GM12873 (cell line): ENCODE measurements around the gene TOP3B.

Source experiments
- CTCF ChIP-seq: IDR thresholded peaks from 2 replicates; pipeline ENCODE4 v1.5.1; 2012; ENCODE audit warnings: low read depth, mild to moderate bottlenecking, moderate library complexity, low read length, control low read depth; ENCODE audit not compliant: insufficient read depth; ENCODE audit errors: missing control alignments

The TOP3B gene

DNA sequence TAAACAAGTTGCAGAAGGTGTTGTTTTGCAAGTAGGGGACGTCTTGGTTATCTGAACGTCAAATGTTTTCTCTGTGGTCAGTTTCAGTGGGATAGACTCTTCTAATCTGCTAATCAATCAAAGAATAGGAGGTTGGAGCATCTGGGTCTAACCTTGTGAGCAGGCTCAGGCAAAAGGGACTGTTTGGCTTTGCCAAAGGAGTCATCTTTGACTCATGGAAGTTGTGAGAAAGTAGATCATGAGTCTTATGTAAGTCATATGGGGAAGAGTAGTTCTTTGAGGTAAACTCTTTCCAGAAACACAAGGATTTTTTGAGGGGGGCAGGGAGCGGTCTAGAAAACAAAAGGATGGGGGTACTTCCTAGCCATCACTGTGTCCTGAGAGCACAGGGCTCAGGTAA, 27.1 kb upstream of the TOP3B start:
- no peak for TF ChIP-seq CTCF

DNA sequence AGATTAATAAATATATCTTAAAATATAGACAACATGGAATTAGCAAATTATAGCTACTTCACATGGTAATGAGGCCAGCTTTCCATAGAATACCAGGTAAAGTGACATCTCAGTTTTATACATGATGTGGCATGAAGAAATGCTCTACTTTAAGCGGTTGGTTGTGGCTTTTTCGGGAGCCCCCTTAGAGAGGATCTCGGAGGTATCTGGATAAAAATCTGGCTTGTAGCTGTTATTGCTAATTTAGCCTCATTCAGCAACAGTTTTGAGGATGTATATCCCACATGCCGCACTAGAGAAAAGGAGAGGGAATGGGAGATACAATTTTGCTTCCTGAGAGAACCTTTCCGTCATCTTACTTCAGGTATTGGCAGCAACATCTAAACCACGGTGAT, 24.0 kb upstream of the TOP3B start:
- TF ChIP-seq CTCF, result no peak

GRCh38 chr22:22005945-22006595, 23.5 kb upstream of the TOP3B start:
- no peak for TF ChIP-seq CTCF

- TF ChIP-seq CTCF, result no peak
These were observed 20.6 kb upstream of the TOP3B start for GRCh38 chr22:22003233-22003632.

GRCh38 chr22:22002526-22003055, 20.0 kb upstream of the TOP3B start:
- TF ChIP-seq CTCF, result no peak

DNA sequence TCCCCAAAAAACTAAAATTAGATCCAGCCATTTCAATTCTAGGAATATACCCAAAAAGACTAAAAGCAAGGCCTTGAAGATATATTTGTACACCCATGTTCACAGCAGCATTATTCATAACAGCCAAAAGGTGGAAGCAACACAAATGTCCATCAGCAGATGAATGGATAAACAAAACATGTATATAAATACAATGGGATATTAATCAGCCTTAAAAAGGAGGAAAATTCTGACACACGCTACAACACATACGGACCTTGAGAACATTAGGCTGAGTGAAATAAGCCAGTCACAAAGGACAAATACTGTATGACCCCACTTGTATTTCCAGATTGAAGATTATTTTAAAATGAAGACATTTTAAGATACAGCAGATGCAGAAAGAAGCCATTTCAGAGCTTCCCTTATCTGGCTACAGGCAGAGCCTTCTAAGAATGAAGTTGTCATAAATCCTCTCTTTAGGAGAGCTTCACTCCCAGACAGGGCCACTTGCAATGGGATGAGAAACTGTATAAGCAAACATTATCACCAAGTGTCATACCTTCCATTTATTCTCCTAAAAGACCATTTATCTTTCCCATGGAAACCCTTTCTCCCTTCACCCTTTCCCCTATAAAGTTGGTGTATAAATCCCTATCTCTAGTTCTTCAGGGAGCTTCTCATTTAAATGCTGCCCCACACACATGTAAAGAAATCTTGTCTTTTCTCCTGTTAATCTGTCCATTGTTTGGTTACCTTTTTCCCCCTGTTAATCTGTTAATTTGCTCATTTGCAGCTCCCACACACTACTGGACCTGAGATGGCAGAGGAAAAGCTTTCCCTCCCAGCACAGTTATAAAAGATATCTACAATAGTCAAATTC, 19.3 kb upstream of the TOP3B start:
- TF ChIP-seq CTCF, result no peak

GRCh38 chr22:21998595-21999247, 16.1 kb upstream of the TOP3B start:
- TF ChIP-seq CTCF, result no peak
